GM19240 (cell line): ENCODE measurements around the gene DYNLT3.

Source experiments
- DNase-seq: peaks from one replicate; pipeline ENCODE4 v3.0.0; 2011; ENCODE audit warnings: low spot score; ENCODE audit not compliant: insufficient read length

The DYNLT3 gene, protein sequence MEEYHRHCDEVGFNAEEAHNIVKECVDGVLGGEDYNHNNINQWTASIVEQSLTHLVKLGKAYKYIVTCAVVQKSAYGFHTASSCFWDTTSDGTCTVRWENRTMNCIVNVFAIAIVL

DNA sequence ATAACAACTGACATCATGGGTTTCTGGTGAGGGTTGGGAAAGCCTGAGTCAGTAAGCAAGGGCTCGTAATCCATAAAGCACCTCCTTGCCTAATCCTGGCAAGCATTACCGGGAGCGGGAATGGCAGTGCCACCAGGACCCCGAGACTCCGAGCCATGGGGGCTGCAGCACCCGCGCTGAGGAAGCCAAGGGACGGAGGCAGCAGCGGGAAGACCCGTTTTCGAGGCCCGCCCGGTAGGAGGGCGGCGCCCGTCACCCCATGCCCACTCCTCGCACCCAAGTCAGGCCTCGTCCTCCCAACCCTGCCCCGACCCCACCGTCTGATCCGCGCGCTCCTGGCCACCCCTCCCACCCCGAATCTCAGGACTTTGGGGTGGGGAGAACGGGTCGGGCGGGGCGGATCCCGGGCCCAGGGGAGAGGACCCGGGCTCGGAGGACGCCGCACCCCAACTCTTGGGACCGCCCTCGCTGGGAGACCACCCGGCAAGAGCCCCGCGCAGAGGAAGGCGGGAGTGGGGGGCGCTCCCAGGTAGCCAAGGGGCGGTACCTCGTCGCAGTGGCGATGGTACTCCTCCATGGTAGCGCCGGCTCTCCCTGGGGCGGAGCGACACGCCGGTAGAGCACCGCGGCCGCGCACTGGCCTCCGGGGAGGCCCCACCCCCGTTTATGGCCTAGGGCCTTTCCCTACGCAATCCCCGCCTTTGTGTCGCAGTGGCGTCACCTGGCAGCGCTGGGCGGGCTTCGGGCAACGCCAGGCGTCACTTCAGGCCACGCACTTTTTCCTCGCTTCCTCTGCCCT, at the start of gene DYNLT3:
Gene DYNLT3 (minus strand): TSS at position 638 of the 799 bp plus-strand sequence. CDS start 61 bp downstream, at position 577.
- peak; percentile 47 for DNase-seq

DNA sequence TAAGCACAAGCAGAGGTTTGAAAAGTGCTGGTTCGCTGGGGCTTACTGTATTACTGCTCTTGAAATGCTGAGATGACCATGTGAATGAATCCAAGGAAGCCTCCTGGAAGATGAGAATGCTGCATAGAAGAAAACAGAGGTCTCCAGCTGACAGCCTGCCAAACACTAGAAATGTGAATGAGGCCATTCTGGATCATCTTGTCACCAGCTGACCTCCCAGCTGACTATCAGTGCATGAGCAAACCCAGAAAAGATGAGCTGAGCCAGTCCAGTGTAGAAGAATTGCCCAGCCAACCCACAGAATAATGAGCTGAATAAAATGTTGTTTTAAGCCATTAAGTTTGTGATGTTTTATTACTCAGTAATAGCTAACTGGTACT, 49.1 kb upstream of the DYNLT3 start:
- no peak for DNase-seq

DNA sequence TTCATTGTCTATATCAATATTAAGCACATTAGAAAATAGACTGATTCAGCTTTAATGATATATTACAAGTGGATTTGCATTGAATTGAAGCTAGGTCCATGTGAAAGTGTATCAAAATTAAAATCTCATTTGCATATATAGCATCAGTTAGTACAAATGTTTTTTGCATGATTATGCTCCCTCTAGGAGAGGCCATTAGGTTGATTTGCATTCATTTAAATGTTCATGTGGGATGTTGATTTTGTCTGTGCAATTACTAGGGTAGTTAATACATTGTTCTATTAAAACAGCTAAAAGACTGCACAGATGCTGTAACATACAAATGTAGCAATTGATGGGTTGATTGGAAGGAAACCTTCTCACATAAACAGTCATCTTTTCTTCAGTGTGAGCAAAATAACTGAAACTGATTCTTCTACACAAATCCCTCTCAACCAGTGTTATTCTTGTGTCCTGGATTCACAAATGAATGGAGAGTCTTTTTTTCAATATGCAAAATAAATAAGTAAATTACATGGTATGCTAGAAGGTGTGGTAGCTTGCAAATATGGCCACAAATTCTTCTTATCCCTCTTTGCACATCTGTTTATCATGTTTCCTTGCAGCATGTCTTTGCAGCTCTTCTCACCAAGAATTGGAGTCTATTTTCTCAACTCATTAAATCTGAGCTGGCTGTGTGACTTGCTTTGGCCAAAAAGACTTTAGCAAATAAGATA, 48.6 kb upstream of the DYNLT3 start:
- no peak for DNase-seq

DNA sequence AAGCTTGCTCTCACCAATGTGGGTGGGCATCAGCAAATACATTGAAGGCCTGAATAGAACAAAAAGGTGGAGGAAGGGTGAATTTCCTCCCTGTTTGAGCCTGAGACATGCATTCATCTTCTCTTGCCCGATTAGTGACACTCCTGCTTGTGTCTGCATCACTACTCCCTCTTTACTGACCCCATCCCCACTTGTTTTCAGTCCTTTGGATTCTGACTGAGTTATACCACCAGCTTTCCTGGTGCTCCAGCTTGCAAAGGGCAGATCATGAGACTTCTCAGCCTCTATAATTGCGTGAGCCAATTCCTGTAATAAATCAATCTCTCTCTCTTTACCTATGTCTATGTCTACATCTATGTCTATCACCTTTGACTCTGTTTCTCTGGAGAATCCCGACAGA, 47.4 kb upstream of the DYNLT3 start:
- DNase-seq = no peak

DNA sequence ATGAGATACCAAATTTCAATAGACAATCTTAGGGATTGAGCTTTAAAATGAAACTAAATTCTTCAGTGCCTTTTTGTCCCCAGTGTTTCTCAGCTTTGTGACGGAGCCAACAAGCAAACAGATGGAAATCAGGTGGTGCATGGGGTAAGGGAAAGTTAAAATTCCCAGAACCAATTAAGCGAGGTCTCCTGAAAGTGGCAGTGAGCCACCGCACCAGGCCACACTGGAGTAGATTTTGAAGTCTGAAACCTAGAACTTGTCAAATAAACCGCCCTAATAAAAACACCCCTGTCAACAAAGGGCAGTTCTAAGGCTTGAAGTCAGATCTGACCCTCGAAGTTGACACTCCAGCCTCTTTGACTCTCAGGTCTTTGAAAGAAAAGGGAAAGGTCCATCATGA, 40.6 kb upstream of the DYNLT3 start:
- no peak for DNase-seq

DNA sequence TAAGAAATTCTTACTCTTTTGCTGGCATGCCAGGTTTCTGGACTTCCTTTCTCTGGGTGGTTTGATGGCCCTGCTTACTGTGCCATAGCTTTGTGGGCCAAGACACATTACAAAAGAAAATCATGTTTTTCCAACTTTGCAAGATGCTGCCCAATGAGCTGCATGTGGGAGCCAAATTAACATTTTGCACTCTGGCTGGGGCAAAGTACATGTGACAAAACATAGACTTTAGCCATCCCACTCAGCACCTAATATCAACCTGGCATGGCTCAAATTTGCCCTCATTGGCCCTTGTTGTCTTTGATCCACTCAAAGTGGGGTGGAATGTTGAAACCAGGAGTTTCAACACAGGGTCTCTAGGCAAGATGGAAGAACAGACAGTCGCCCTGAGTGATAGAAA, 40.0 kb upstream of the DYNLT3 start:
- DNase-seq = no peak

DNA sequence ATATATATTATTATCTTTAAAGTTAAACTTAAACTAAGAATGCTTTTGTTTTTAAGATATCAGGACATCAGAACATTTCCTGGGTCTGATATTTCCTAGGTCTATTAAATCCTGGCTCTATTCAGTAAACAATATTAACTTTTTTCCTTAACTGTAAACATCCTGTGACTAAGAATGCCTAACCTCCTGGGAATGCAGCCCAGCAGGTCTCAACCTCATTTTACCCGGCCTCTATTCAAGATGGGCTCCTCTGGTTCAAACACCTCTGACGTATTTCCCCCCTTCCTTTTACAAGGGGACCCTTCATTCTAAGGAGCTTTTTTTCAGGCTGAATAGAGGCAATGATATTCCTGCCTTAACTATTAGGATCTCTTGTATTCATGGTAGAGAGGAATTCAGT, 35.8 kb upstream of the DYNLT3 start:
- no peak for DNase-seq

DNA sequence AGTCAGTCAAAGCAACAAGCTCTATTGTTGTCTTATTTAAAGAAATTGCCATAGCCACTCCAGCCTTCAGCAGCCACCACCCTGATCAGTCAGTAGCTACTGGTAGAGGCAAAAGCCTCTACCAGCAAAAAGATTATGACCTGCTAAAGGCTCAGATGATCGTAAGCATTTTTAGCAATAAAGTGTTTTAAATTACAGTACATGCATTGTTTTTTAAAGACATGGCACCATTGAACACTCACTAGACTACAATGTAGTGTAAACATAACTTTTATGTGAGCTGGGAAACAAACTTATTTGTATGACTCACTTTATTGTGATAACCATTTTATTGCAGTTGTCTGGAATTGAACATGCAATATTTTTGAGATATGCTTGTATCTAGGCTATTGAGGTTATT, 32.3 kb upstream of the DYNLT3 start:
- no peak for DNase-seq

DNA sequence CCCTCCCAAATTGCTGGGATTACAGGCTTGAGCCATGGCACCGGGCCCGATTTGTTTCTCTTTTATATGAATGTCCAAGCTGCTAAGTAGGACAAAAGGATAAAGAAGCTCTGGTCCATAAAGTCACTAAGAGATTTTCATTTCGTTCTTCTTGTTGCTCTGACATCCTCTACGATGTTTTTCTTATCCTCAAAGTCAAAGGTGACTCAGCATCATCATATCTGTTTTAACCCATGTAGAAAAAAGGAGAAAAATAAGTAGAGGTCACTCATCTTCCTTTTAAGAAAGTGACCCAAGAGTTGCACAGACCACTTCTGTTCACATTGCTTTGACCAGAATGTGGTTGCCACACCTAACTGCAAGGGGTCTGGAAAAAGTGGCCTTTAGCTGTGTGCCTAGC, 29.3 kb upstream of the DYNLT3 start:
- DNase-seq = no peak

DNA sequence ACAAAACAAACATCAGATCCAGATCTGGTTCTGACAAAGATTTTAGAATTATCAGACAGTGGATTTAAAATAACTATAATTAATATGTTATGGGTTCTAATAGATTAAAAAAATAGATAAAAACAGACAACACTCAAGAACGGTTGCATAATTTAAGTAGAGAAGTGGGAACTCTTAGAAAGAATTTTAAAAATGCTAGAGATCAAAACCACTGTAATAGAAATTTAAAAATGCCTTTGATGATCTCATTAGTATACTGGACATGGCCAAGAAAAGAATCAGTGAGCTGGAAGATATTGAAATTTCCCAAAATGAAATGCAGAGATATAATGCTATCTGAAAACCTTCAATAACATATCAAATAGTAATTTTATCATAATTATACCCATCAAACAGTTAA, 28.3 kb upstream of the DYNLT3 start:
- no peak for DNase-seq

DNA sequence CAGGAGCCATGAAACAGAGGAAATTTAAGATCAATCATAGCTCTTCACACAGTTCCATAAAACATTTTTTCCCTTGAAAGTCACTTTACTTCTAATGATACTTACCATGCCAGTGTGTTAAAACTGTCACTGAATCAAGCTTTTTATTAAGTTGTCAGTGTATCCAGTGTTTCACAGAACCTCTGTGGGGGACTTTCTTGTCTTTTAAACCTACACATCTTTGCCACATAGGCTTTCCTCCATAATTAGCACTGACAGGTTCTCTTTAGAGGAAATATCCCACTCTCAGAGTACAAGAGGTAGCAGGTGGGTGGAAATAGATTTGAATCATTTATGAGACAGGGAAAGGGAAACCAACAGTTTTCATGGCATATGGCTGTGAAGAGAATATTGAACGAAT, 25.8 kb upstream of the DYNLT3 start:
- no peak for DNase-seq

DNA sequence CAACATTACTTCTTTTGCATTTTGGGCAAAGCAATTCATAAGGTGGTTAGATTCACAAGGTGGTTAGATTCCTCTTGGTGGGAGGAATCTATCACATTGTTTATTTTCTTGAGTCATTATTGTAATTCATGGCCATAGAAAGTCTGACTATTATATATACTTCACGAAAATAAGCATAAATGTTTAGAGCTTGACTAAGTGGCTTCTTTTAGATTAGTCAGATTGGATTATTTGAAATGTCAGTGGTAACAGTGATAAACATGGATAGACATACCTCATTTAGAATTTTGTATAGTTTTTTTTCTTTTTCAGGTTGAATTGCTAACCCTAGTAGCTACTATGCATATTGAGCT, 24.9 kb upstream of the DYNLT3 start:
- no peak for DNase-seq

DNA sequence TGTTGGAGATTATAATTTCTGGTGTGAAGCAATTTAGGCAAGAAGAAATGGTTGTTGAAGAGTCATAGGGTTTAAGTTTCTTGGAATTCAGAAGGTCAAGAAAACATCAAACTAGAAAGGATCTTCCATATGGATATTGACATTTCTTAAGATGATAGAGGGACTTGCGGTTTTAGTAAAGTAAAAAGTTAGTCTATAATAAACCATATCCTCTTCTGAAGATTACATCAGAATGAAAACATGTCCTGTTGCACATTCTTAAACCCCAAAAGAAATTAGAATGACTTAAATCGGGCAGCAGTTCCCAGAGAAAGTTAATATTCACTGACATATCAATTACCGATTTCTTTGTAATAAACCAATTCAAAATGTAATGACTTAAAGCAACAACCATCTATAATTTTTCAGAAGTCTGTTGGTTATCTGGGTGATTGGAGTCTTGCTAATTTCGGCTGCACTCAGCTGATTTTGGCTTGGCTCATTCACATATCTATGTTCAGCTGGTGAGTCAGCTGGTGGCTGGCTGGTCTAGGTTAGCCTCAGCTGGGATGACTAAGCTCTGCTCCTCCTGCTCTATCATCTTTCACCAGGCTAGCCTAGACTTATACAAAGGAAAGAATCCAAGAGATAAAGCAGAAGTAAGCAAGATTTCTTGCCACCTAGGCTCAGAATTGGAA, 24.4 kb upstream of the DYNLT3 start:
- DNase-seq = no peak

DNA sequence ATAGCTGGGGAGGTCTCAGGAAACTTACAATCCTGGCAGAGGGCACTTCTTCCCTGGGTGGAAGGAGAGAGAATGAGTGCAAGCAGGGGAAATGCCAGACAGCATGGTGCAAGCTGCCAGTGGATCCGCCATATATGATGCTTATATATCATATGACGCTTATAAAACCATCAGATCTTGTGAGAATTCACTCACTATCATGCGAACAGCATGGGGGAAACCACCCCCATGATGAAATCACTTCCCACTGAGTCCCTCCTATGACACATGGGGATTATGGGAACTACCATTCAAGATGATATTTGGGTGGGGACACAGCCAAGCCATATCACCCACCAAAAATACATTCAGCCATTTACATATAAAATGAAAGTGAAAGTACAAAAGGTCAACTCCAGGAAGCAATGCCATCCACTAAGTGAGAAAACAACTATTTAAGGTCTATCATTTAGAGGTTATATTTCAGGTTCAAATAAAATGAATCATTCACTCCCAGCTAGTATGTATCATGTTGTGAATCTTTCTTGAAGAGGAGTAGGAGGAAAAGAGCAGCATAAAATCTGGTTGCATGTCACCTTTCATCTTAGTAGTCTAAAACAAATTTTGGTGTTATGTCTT, 20.3 kb upstream of the DYNLT3 start:
- no peak for DNase-seq

DNA sequence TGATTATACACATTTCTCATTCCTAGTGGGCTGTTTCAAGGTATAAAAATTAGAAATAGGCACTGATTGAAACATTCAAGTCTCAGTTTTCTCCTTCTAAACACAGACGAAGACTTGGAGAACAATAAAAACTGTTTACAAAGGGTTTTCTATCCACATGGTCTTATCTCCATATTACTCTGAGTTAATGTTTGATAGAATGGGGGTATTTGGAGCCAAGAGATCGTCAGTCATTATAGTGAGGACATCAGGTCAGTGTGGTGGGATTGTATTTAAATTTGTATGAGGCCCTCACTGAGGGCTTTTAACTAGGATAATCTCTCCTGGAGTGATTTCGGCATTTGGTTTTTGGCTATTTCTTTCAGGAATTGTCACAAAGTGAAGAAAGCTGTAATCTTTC, 16.4 kb upstream of the DYNLT3 start:
- no peak for DNase-seq

DNA sequence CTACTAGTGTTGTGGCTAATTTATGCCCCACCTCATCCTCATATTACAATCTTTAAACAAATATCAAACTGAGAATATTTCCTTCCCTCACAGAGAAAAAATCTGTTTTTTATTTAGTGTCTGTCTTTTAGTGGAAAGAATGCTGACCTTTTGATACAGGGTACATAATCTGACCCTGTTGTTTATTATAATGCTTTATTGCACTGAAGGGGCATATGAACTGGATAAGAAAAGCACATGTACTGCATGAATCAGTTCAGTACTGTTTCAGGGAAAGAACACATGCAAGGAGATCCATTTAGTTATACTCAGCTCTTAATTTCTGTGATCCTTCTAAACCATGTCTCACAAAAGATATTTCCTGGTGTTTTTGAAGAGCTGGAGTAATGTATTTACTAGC, 15.5 kb upstream of the DYNLT3 start:
- DNase-seq = no peak

DNA sequence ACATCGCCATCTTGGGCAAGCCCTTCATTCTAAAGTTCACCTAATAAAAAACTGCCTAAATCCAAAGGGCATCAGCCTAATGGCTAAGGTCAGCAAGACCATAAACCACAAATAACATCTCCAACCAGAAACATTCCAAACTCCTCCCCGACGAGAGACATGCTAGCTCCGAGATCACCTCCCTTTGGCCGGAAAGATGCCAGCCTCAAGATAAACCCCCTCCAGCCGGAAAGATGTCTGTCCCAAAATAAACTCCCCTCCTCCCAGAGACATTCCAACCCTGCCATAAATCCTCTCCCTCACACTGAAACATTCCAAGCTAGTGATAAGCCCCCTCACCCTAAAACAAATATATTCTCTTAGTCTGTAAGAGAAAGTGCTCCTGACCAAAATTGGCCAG, 13.3 kb upstream of the DYNLT3 start:
- DNase-seq = no peak

DNA sequence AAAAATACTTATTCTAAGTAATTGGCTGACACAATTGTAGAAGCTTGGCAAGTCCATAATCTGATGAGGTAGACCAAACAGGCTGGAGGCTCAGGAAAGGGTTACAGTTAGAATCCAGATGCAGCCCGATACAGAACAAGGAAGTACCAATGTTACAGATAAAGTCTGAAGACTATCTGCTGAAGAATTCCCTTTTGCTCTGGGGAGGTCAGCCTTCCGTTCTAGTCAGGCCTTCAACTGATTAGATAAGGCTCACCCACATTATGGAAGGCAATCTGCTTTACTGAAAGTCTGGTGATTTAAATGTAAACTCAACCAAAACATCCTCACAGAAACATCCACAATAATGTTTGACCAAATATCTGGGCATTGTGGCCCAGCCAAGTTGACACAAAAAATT, 7.4 kb upstream of the DYNLT3 start:
- DNase-seq = no peak

DNA sequence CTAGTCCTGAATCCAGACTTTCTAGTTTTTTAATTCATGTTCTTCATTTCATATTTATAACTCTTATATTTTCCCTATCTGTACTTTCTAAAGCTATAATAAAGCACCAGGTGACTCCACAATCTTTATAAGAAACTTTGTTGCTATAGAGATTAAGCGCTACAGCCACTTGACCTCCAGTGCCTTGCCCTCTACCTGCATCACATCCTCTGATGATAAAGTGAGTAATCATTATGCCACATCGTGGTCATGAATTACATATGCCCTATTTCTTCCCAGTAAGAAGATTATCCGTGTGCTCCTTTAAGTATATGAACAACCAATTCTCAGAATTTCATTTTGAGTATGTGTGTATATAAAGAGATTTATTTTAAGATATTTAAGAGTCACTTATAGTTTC, 6.8 kb upstream of the DYNLT3 start:
- no peak for DNase-seq

DNA sequence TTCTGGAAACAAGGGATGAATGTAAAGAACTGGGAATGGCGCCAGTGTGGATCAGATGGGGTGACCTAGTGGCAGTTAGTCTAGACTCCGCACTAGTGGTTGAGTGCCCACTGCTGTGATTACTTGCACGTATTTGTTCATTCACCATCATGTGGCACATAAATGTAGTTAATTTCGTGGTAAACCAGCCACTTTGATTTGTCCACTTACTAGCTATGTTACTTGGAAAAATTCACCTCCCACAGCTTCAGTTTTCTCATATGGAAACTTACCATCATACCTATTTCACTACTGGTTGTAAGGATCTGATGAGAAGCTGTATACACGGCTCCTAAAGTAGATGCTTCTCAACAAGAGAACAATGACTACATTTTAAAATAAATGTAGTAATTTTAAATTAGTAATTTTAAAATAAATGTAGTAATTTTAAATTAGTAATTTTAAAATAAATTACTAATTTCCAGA, 394 bp upstream of the DYNLT3 start:
- no peak for DNase-seq

DNA sequence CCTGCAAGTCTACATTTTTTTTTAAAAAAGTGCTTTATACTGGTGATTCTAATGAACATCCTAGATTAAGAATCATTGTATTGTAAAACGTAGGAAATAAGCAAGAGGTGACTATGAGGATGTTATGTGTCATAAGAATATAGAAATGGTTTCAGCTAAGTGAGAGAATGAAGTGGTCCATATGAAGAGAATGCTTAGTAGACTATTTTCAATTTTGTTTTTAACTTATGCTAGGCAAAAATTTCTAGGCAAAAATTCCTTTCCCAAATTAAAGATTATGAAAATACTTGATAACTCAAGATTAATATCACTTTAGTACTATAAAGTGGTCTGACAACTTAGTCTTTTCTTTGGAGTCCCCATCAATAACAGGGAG, 825 bp downstream of the DYNLT3 start:
- DNase-seq = no peak

DNA sequence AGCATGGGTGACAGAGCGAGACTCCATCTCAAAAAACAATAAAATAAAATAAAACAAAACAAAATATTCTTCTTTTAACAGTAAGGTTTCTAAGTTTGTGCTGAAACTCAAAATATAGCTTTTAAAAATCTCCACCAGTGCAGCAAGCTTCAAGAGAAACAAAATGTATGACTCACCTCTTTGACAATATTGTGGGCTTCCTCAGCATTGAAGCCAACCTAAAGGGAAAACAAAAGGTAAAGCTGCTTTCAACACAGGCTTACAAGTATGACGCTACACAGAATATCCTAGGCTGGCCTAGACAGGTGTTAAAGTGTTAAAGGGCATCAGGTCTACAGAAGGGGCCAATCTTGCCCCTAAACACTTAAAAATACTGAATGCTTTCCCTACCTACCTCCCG, 1.2 kb downstream of the DYNLT3 start:
- no peak for DNase-seq
